DMS114 treated with DMSO at 0.1 percent for 48 hours (cell line): ENCODE measurements around the gene FALEC.

Experiments
- DNase-seq: peaks from one replicate; lab custom pipeline; 2025; ENCODE audit not compliant: unreplicated experiment; lab: John Stamatoyannopoulos, UW

Gene FALEC

GRCh38 chr1:150515328-150516049 is at the start of gene FALEC:
TSS of gene FALEC (plus strand) at chr1:150515752.
- DNase-seq, result peak; percentile 97

- DNase-seq, result no peak
Measured at GRCh38 chr1:150466964-150467363, 48.6 kb upstream of the FALEC start.

GRCh38 chr1:150469291-150469690 is 46.3 kb upstream of the FALEC start:
- no peak for DNase-seq

GRCh38 chr1:150472601-150473200 is 42.9 kb upstream of the FALEC start:
- no peak for DNase-seq

DNA sequence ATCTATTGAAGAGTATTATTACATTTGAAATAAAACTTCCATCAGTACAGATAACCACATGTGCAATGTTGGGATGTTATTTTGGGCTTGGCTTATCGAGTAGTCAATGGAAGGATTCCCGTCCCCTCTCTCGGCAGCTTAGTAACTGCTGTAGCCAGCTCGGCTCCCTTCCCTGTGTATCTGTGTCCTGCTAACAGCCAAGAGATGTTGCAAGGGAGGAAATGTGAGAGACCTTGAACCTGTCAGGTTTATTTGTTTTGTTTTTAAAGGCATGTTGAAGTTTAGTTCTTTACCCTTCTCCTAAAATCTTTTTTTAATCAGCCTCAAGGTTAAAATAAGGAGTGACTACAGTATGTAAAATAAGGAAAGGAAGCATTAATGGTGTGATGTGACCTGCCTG is 41.9 kb upstream of the FALEC start:
- no peak for DNase-seq

- DNase-seq, result no peak
Measured at GRCh38 chr1:150474869-150475268, 40.7 kb upstream of the FALEC start.

GRCh38 chr1:150476754-150477153 is 38.8 kb upstream of the FALEC start:
- no peak for DNase-seq

GRCh38 chr1:150477320-150477719 is 38.2 kb upstream of the FALEC start:
- no peak for DNase-seq

DNA sequence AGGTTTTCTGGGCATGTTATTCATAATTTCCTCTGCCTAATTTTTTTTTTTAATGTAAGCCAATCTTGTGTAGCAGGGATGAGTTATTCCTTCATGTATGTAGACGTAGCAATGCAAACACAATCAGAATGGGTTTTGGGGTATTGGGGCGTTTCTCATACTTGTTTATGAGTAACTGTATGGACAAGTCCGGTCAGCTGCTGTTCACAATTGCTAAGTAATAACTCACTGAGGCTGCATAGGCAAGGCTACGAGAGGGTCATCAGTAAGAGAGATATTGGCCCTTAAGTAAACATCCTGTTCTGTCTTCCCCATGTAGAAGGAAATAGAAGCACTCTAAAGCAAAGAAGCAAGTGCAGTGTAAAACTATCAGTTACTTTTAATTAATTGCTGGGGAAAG is 37.8 kb upstream of the FALEC start:
- DNase-seq, result no peak

GRCh38 chr1:150479370-150479769 is 36.2 kb upstream of the FALEC start:
- no peak for DNase-seq

DNA sequence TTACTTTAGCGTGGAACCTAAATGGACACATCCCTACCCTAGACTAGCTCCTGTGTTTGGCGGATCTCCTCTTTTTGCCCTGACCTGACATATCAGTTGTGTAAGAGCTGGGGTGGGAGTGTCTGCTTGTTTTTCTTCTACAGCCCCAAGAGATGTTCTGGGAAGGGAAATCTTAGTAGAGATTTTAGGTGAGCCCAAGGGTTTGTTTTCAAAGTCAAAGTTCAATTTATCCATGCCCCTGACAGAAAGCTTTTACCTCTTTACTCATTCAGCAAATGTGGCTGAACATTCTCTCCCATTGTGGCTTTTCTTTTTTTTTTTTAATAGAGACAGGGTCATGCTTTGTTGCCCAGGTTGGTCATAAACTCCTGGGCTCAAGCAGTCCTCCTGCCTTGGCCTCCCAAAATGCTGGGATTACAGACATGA is 35.6 kb upstream of the FALEC start:
- no peak for DNase-seq

DNA sequence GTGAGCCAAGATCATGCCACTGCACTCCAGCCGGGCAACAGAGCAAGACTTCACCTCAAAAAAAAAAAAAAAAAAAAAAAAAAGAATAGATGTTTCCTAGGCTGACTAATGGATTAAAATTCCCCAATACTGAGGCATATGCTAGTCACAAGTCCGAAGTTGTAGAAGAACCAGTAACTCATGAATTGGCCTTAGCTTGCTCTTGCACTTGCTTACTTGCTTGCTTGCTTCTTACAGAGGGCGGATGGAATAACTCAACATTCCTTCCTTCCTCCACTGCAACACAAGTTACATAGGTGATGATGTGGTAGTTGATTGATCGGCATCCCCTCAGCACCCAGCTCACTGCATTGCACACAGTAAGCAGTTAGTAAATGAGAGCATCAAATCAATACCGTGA is 31.1 kb upstream of the FALEC start:
- DNase-seq, result no peak

- DNase-seq, result no peak
Measured at GRCh38 chr1:150484861-150485260, 30.7 kb upstream of the FALEC start.

DNA sequence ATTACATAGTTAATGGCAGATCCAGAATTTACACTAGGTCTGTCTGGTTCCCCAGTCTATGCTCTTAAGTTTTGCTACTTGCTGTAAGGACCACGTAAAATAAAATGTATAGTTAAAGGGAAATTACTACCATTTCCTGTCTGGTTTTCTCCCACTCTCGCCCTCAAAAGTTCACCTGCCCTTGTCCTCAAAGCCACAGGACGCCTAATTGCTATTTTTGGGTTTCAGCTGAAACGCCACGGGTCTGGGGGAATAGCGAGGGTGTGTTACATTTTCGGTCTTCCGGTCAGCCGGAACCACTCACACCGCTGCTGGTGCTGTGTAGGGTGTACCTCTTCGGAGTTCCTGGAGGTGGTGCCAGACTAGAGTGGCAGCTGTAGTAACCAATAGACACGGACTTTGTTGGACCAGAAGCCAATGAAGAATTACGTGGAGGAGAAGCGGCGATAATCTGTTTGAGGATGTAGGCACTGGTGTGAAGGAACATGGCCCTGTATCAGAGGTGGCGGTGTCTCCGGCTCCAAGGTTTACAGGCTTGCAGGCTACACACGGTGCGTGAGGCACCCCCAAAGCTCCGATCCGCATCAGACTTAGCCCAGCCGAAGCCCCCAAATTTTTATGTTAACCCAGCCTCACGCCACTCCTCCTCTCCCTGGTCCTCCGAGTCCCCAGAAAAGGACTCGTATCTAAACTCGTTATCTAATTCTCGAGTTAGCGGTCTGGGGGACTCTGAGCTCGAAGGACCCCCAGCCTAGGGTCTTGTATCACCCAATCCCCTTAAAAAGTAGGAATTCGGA is 28.4 kb upstream of the FALEC start, which contains the start of gene TARS2:
TARS2 (plus strand) TSS at position 454 of the 797 bp plus-strand sequence; CDS start at position 486, 32 bp downstream.
- DNase-seq, result peak; percentile 100

GRCh38 chr1:150487763-150488115 is 27.8 kb upstream of the FALEC start:
- no peak for DNase-seq

GRCh38 chr1:150493175-150493574 is 22.4 kb upstream of the FALEC start:
- no peak for DNase-seq

- DNase-seq, result no peak
Measured at GRCh38 chr1:150498342-150498741, 17.2 kb upstream of the FALEC start.

DNA sequence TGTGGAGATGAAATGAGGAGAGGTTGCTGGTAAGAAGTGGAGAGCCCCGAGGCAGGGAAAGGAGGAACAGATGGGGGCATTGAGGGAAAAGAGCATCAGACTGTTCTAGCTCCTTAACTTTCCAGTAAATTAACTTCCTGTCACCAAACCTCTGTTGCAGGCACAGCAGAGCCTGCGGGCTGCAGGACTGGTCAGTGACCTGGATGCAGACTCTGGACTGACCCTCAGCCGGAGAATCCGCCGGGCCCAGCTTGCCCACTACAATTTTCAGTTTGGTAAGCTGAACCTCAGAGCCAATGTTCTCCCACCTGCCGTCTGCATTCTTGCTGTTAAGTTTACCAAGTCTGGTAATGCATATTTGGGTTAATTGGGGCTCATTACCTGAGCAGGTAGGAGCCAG is 10.1 kb upstream of the FALEC start:
- DNase-seq, result no peak

DNA sequence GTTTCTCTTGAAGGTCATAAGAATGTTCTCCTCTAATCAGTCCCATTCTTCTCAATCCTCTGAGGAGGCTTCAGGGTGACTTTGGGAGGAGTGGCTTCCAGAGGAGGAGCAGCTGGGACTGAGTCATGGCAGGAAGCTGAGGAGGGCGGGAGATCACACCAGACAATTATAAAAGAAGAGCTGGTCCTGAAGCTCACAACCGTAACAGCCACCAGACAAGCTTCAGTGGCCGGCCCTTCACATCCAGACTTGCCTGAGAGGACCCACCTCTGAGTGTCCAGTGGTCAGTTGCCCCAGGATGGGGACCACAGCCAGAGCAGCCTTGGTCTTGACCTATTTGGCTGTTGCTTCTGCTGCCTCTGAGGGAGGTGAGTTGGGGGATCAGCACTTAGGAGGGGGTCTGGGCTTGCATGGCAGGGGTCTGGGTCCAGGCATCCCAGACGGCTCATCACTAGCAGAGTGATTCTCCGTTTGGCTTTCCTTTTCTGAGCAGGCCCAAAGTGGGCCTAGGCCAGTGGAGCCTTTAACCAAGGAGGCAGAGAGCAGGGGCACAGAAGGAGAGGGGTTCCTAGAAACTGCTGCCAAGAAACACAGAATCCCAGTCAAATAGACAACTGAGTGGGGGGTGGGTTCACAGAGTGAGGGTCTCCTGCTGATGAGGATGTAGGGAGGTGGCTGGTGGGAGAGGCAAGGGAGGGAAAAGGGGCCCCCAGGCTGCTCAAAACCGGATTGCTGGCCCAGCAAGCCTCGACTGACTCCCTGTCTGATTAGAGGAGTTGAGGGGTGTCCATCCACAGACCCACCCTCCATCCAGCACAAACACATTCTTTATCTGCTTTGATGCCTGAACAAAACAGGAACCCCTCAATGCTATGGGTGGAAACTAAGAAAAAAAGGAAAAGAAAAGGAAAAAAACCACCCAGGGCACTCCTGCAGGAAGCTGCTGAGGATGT is 7.4 kb upstream of the FALEC start, which contains the start of gene ECM1:
ECM1 (plus strand) TSS at position 198 of the 953 bp plus-strand sequence; CDS start at position 299, 101 bp downstream.
- no peak for DNase-seq

DNA sequence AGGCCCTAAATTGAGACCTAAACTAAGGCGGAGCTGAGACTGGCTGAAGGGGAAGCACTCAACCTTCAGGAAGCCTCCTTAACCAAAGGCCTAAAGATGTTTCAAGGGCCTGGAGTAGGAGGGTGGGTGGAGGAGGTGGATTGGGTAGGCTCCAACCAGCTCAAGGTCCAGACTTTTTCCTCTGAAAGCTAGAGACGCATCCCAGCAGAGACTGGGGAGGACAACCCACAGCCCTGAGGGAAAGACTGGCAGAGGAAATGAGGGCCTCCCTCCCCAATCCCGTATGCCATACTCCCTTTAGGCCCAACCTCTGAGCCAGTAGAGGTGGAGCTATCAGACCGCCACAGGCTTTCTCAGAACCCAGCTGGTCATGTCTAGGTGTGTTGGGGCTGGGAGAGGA is 6.6 kb upstream of the FALEC start:
- no peak for DNase-seq

DNA sequence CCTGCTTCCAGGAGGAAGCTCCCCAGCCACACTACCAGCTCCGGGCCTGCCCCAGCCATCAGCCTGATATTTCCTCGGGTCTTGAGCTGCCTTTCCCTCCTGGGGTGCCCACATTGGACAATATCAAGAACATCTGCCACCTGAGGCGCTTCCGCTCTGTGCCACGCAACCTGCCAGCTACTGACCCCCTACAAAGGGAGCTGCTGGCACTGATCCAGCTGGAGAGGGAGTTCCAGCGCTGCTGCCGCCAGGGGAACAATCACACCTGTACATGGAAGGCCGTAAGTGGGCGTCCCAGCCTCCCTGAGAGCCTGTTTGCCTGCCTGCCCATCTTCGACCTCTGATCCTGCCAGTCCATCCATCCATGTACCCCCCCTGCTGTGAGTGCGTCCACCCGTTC is 4.0 kb upstream of the FALEC start:
- no peak for DNase-seq
